Mesothelial cell of epicardium (in vitro differentiated cells): ENCODE measurements around the gene STPG1. TPM values are rescaled to one million over a fixed set of nuclear protein-coding genes. Genes with fewer than 3 reads are reported as not detected.

Experiments
- DNase-seq, 2 experiments: peaks; one replicate each; pipeline ENCODE4 v3.0.0; 2021; ENCODE audit warnings: low spot score in 2 of 2; ENCODE audit not compliant: unreplicated experiment in 2 of 2
- H3K27ac Mint-ChIP-seq: 2 replicates; pipeline ENCODE4 v1.8.0; 2021; ENCODE audit warnings: mixed read lengths
- H3K27me3 Mint-ChIP-seq: 2 replicates; pipeline ENCODE4 v1.8.0; 2021; ENCODE audit warnings: low read depth, mixed read lengths
- H3K36me3 Mint-ChIP-seq: 2 replicates; pipeline ENCODE4 v1.8.0; 2021; ENCODE audit warnings: mixed read lengths
- H3K4me1 Mint-ChIP-seq: 2 replicates; pipeline ENCODE4 v1.8.0; 2021; ENCODE audit warnings: mixed read lengths
- H3K4me3 Mint-ChIP-seq: 2 replicates; pipeline ENCODE4 v1.8.0; 2021; ENCODE audit warnings: mild to moderate bottlenecking, moderate library complexity, mixed read lengths
- H3K9me3 Mint-ChIP-seq: 2 replicates; pipeline ENCODE4 v1.8.0; 2021; ENCODE audit warnings: mixed read lengths
- total RNA-seq: library from RNA; stranded (reverse); gene quantifications from 3 replicates; pipeline ENCODE4 v1.2.1, GENCODE V29; 2021
- TF ChIP-seq, protein P1 (sequence below): fragments of 200-600 bp; sonication (generic); IDR thresholded peaks from one replicate; pipeline ENCODE4 v1.5.0; 2021; ENCODE audit warnings: antibody characterized with exemption; ENCODE audit not compliant: unreplicated experiment

STPG1 gene
- total RNA-seq, 1 donor from 2014 or later: 8.8 TPM

DNA sequence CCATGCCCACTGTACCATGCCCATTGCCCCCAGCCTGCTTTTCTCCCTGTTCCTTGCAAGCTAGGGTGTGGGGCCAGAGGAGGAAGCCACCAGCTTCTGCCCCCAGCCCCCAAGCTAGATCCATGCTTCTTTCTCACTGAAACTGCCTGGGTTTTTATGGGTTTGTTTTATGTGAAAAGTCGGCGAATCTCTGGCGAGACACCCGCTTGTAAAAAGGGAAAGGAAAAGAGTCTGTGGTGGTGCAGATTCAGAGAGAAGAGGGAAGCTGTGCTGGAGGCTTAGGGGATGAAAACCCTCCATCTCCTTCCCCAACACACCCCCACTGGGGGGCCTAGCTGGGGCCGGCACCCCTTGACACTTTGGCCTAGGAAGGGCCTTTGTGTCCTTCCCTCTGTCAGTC is 68.2 kb downstream of the STPG1 start:
- H3K27me3 Mint-ChIP-seq: peaks cover 3% of the 10 kb centered on the region
- H3K4me1 Mint-ChIP-seq: peaks cover 45% of the 10 kb centered on the region
- TF ChIP-seq, protein P1, sequence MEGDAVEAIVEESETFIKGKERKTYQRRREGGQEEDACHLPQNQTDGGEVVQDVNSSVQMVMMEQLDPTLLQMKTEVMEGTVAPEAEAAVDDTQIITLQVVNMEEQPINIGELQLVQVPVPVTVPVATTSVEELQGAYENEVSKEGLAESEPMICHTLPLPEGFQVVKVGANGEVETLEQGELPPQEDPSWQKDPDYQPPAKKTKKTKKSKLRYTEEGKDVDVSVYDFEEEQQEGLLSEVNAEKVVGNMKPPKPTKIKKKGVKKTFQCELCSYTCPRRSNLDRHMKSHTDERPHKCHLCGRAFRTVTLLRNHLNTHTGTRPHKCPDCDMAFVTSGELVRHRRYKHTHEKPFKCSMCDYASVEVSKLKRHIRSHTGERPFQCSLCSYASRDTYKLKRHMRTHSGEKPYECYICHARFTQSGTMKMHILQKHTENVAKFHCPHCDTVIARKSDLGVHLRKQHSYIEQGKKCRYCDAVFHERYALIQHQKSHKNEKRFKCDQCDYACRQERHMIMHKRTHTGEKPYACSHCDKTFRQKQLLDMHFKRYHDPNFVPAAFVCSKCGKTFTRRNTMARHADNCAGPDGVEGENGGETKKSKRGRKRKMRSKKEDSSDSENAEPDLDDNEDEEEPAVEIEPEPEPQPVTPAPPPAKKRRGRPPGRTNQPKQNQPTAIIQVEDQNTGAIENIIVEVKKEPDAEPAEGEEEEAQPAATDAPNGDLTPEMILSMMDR: no peak
- no peaks in the 10 kb centered on the region for H3K36me3 Mint-ChIP-seq
- peak overlapping the region; percentile 83 for H3K27ac Mint-ChIP-seq
- DNase-seq: no peak
- H3K4me3 Mint-ChIP-seq: no peak overlapping the region
- H3K9me3 Mint-ChIP-seq: no peaks in the 10 kb centered on the region

DNA sequence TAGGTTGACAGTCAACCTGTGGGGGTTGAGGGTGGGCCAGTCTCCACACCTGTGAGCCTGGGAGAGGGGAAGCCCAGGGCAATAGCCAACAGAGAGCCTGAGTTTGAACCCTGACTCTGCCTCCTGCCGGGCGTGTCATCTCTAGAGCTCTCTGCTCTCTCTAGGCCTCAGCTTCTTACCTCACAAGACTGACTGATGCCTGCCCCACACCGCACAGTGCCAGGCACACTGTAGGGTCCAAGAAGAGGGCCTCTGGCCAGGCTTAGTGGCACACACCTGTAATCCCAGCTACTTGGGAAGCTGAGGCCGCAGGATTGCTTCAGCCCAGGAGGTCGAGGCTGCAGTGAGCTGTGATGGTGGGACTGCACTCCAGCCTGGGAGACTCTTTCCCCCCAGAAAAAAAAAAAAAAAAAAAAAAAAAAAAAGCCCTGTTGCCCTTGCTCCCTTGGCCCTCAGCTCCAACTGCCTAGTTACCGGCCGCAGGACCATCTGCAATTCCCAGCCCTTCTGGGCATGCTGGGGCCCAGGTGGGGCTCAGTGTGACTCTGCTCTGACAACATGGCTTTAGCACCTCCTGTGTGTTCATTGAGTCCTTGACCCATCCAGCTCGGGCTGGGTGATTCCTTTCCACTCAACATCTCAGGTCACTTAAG is 69.4 kb downstream of the STPG1 start:
- H3K27ac Mint-ChIP-seq: no peak overlapping the region
- DNase-seq: no peak
- TF ChIP-seq, protein P1: no peak
- no peaks in the 10 kb centered on the region for H3K27me3 Mint-ChIP-seq
- no peaks in the 10 kb centered on the region for H3K9me3 Mint-ChIP-seq
- no peak overlapping the region for H3K4me3 Mint-ChIP-seq
- H3K4me1 Mint-ChIP-seq: peaks cover 44% of the 10 kb centered on the region
- no peaks in the 10 kb centered on the region for H3K36me3 Mint-ChIP-seq

DNA sequence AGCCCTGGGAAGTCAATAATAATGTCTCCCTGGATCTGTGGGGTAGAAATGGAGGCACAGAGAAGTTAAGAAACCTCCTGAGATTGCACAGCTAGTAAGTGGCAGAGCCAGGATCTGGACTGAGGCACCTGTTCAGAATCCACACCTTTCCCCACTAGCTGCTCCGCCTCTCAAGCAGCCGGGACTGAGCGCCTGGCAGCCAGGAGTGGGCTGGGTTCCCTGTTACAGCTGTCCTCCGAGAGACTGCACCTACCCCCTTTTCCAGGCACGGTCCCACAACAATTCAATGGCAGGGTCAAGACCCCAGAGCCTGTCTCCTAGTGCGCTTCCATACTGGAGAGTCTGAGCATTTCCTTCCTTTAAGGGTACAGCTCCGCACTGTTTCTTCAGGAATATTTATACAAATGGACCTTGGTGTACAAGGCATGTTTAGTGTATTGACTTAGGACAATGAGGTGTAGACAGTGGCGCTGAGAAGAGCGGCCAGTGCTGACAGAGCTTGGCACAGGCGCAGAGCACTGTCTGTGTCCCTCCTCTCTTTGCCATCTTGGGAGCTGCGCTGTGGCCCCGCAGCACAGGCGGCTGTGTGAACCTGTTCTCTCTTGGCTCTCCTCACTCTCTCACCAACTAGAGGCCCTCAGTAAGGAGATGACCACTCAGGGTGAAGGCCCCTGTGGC is 70.0 kb downstream of the STPG1 start:
- Mint-ChIP-seq H3K27ac (no peak overlapping the region), H3K4me1 (peaks cover 41% of the 10 kb centered on the region), H3K9me3 (no peaks in the 10 kb centered on the region), H3K36me3 (no peaks in the 10 kb centered on the region), H3K27me3 (no peaks in the 10 kb centered on the region), H3K4me3 (no peak overlapping the region)
- TF ChIP-seq, protein P1: no peak
- no peak for DNase-seq

DNA sequence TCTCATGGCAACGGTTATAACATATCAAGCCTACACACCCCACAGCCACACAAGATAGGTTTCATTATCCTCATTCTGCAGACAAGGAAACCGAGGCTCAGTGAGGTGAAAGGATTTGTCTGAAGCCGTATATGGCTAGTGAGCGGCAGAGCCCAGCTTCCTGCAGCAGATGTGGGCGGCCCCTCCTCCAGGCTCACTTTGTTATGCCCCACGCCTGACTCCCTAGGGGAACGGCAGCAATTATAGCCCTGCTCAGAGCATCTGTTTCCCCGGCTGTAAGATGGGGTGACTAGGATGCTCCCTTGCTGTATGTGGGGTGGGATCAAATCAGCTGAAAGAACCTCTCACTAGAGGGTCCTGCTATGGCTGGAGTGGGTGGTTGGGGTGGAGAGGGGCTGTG is 72.3 kb downstream of the STPG1 start:
- peaks cover 23% of the 10 kb centered on the region for H3K4me1 Mint-ChIP-seq
- no peaks in the 10 kb centered on the region for H3K27me3 Mint-ChIP-seq
- TF ChIP-seq, protein P1: no peak
- no peaks in the 10 kb centered on the region for H3K36me3 Mint-ChIP-seq
- no peak for DNase-seq
- no peaks in the 10 kb centered on the region for H3K9me3 Mint-ChIP-seq
- H3K4me3 Mint-ChIP-seq: no peak overlapping the region
- H3K27ac Mint-ChIP-seq: no peak overlapping the region

DNA sequence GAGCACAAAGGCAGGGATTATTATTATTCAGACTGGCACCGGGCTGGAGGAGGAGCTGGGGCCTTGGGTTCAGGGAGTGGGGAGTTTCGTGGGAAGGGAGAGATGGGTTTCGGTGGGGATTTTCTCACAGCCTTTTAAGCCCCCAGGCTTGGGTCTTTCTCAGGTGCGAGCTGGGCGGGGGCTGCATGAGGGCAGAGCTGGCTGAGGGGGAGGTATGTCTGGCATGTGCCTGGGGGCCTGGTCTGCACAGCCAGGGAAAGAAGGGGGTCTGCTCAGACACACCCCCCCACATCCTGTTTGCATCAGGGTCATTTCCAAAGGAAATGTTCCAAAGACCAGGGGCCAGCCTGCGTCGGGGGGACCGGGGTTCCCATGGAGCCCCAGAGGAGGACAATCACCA is 72.8 kb downstream of the STPG1 start:
- peak overlapping the region; percentile 87 for H3K27ac Mint-ChIP-seq
- no peak overlapping the region for H3K4me3 Mint-ChIP-seq
- no peak for DNase-seq
- no peaks in the 10 kb centered on the region for H3K9me3 Mint-ChIP-seq
- TF ChIP-seq, protein P1: no peak
- no peaks in the 10 kb centered on the region for H3K27me3 Mint-ChIP-seq
- peaks cover 24% of the 10 kb centered on the region for H3K4me1 Mint-ChIP-seq
- no peaks in the 10 kb centered on the region for H3K36me3 Mint-ChIP-seq
